SH-SY5Y (cell line): ENCODE data around the gene DAGLA.

ENCODE experiments used
- GATA2 ChIP-seq: IDR thresholded peaks from 2 replicates; pipeline ENCODE4 v1.6.1; 2011; ENCODE audit warnings: mild to moderate bottlenecking, low read depth, low read length
- GATA3 ChIP-seq: IDR thresholded peaks from 2 replicates; pipeline ENCODE4 v1.6.1; 2011; ENCODE audit warnings: low read depth, mild to moderate bottlenecking, low read length, moderate library complexity

- TF ChIP-seq GATA2 (no peak), GATA3 (no peak)
These were observed 8.4 kb downstream of the DAGLA start for GRCh38 chr11:61688365-61689163.
